Stimulated activated CD4-positive, alpha-beta T cell treated with anti-CD3 and anti-CD28 coated beads, Interleukin-1b, Interleukin-23, amount 100 ng/mL, for 1 hour (primary cell): Measurements from ENCODE around the gene MAPKAP1.

Experiments used
- DNase-seq, 2 donors: peaks; one replicate each; pipeline ENCODE4 v3.0.0-alpha.2; 2020; ENCODE audit warnings: low read depth in 2 of 2

The MAPKAP1 gene

DNA sequence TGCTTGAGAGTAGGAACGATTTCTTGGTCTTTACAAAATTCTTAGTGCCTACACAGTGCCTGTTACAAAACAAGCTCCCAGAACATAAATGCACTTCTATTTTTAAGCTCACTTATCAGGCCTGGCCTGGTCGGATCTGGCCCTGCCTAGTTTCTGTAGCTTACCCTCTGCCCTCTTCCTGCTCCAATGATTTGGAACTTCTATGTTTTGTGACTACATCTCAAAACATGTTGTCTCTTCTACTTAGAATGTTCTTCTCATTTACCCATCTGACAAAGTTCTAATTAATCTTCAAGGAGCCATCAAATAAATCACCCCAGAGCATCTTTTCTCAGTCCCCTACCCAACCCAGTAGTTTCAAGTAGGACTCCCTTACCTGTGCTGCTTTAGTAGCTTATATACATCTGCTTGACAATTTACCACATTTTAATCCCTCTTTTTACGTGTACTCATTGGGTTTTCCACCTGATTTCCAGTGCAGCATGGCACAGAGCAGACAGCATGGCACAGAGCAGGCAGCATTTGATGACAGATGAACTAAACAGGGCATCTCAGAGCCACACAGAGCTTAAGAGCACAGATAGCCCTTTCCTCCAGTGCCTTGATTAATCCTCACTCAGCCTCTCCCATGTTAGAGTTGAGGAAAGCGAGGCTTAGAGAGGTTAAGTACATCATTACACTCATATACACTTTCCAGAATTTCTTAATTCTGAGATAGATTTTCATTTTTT is 171.9 kb downstream of the MAPKAP1 start:
- DNase-seq: no peak

DNA sequence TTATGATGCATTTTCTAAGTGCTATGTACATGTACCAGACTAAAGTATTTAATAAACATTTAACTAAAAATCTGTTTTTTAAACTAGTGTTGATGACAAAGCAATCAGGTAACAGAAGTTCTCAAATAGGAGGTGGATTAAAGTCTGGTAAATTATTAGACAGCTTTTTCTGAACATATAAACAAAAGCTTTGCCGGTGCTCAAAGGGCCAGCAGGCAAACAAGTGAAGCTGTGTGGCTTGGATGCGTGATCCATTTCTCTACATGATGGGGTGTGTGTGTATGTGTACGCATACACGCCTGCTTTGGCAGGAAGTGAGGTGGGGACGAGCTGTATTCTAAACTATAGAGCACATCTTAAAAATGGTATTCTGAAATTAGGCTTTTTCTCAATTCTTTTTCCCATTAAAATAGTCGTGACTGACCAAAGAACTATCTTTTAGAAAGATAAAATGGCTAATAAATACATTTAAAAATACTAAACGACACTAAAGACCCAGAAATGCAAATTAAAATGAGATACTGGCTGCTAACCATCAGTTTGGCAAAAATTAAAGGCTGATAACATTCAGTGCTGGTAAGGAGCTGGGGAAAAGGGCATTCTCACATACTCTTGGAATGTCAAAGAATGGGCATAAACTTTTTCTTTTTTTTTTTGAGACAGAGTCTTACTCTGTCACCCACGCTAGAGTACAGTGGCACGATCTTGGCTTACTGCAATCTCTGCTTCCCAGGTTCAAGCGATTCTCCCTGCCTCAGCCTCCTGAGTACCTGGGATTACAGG is 174.0 kb downstream of the MAPKAP1 start:
- no peak for DNase-seq

DNA sequence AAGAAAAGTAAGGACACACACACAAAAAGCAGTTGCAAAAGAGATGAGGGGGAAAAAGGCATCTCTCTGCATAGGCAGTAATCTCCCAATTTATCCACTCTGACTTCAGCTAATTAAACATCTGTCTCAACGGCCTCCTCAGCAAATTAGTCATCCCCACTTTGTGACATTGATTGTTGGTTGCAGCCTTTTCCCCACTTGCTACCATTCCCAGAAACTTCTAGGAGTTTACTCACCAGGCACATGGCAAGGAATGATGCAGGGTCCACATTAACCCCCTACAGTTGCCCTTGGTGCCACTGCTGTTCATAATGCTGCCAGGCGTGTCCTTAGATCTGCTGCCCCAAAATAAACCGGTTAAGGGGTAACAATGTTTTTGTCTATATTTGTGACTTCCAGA is 174.6 kb downstream of the MAPKAP1 start:
- DNase-seq: no peak

- DNase-seq: no peak
Measured at GRCh38 chr9:125529589-125530515, 177.2 kb downstream of the MAPKAP1 start.

DNA sequence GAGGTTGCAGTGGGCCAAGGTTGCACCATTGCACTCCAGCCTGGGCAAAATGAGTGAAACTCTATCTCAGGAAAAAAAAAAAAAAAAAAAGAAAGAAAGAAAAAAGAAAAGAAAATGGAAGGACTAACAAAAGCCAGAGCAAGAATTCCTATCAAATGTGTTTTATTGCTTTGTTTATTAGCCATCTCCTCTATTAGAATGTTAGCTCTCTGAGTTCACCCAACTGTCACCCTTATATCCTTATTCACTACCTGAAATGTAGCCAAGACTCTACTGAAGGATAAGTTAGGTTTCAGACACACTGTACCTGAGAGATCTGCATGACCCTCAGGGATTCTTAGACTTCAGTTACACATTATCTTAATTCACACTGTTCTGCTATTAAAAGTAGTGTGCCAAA is 177.9 kb downstream of the MAPKAP1 start:
- no peak for DNase-seq

DNA sequence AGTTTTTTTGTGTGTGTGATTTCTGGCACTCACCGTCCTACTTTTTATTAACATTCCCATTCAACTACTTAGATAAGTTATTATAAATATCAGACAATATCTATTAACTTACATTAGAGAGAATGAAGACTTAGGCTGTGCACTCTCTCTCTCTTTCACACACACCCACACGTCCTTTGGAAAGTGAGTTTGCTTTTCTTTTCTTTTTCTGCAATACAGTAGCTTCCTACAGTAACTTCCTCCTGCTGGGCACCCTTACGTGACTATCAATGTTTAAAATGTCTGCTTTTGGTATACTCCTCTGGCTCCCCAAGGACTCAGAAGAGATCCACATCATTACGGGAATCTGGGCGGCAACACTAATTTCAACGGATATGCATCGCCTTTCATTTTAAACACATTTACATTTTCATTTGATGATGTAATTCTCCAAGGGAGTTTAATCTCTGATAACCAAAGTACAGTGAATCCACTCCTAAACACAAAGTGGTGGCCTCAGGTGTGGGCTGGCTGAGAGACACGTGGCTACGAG is 179.5 kb downstream of the MAPKAP1 start:
- no peak for DNase-seq

GRCh38 chr9:125525921-125526631 is 180.9 kb downstream of the MAPKAP1 start:
- DNase-seq: no peak

DNA sequence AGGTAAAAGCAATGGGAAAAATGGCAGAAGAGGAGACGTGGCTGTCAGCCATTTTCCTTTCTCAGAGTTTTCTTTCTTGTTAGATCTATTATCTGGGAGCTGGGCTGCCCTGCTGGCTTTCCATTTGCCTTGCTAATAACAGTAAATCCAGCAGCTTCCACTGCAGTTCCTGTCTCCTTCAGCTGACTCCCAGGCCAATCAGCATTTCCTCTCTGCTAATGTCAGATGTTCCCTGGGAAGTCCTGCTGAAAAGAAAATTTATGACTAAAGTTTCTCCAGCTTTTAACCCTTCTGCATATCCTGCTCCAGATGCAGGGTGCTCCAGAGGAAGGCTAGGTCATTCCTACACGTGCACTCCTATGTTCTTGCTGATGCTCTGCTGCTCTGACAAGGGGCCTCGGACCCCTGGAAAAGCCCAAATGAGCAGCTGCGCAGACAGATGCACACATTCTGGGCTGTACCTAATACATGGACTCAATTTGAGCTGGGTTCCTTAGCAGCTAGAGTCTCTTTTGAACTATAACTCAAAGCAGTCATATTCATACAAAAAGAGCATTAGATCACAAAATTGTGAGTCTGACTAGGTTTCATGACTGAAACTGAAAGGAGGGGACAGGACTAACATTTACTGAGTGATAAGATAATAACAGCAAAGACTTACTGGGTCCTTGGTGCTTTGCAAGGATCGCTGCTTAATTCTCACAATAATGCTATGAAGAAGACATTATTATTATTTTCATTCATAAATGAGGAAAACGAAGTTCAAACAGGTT is 182.2 kb downstream of the MAPKAP1 start:
- DNase-seq: no peak

GRCh38 chr9:125523681-125524080 is 183.3 kb downstream of the MAPKAP1 start:
- no peak for DNase-seq

DNA sequence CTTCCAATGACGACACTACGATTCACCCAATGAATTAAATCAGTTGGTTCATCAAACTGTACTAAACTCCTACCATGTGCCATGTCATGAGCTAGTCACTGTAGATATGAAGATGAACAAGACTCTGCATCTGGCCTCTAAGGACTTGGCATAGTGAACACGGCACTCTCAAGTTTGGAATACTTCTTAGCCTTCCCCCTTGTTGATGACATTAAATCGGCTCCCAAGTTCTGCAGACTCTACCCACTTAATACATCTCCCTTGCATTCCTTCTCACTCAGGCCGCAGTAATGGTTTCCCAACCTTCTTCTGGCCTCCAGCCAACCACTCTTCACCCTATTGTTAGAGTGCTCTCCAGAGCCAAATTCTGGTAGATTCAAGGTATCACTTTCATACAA is 184.7 kb downstream of the MAPKAP1 start:
- DNase-seq: no peak

- no peak for DNase-seq
Measured at GRCh38 chr9:125521462-125522327, 185.3 kb downstream of the MAPKAP1 start.

DNA sequence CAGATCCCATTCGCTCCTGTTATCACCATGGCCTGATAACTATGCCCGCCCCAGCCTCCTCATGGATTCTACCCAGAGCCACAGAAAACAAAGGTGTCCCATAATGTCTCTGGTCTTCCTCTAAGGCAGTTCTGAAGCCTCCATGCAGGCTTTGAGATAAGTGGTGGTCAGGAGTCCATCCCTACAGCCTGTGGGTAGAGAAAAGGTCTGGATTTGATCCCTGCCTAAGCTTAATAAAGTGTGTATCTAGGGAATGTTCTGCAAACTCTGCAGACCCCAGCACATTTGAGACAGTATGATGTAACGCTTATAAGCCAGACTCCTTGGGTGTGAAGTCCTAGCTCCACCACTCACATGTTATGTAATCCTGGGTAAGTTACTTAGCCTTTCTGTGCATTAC is 187.3 kb downstream of the MAPKAP1 start:
- no peak for DNase-seq

DNA sequence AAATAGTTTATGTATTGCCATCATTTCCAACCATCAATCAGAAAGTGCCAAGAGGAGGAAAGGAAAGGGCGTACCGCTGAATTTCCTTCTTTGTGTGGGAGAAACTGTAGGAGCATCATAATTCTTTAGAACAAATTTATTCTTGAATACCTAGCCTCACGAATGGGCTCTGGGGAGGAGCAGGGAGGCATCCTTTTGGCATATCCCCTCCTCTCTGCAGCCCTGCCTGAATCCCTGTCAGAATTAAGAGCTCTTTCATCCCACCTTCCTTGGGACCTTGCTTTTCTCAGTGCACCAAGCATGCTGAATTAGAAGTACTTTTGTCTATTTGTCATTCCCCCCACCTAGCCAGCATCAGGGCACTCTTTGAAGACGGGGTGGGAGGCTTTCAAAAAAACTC is 189.4 kb downstream of the MAPKAP1 start:
- no peak for DNase-seq

- no peak for DNase-seq
Measured at GRCh38 chr9:125515983-125516940, 190.7 kb downstream of the MAPKAP1 start.

- DNase-seq: no peak
Measured at GRCh38 chr9:125515281-125515680, 191.7 kb downstream of the MAPKAP1 start.

- DNase-seq: no peak
Measured at GRCh38 chr9:125514468-125514867, 192.5 kb downstream of the MAPKAP1 start.

- DNase-seq: no peak
Measured at GRCh38 chr9:125513668-125514413, 193.2 kb downstream of the MAPKAP1 start.

DNA sequence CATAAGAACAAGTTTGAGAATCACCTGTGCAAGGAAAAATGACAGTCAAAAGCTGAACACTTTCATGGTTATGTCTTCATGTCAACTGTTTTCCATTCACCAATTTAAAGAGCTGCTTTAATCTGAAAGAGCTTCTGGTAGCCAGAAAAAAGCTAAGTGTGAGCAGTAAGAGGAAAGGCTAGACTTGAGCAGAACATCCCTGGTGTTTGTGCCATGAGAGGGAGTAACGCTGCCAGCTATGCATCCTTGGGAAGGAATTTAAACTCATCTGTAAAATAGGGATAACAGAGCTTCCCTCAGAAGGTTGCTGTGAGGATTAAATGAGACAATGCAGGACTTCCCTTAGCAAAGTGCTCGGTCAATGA is 193.7 kb downstream of the MAPKAP1 start:
- no peak for DNase-seq
